ENCODE measurements around the gene FRA10AC1.

Gene FRA10AC1

GRCh38 chr10:93630625-93631557 is 71.5 kb downstream of the FRA10AC1 start:
- no peak for FAIRE-seq
- no peak for DNase-seq (ENCODE audit: insufficient read length, low spot score)

GRCh38 chr10:93629647-93630305 is 72.6 kb downstream of the FRA10AC1 start:
- FAIRE-seq (no peak), DNase-seq (ENCODE audit: insufficient read length, low spot score) (no peak)

GRCh38 chr10:93628858-93629257 is 73.5 kb downstream of the FRA10AC1 start:
- no peak for DNase-seq (ENCODE audit: insufficient read length, low spot score)
- FAIRE-seq, result no peak

GRCh38 chr10:93622942-93623341 is 79.5 kb downstream of the FRA10AC1 start:
- DNase-seq (ENCODE audit: insufficient read length, low spot score) (no peak), FAIRE-seq (no peak)

GRCh38 chr10:93620925-93621324 is 81.5 kb downstream of the FRA10AC1 start:
- FAIRE-seq (no peak), DNase-seq (ENCODE audit: insufficient read length, low spot score) (no peak)
